ENCODE data around the gene DSP.

GRCh38 chr6:7624796-7625710, 83.6 kb downstream of the DSP start:
- TF ChIP-seq EZH2 (IDR thresholded peaks at IDR 0.05; ENCODE audit: insufficient read depth, poor library complexity, severe bottlenecking) = no peak
- no peak for TF ChIP-seq EZH2phosphoT487 (IDR thresholded peaks at IDR 0.05; ENCODE audit: insufficient read depth, low read depth)
